GM18867 (cell line): ENCODE data around the gene EFCAB14.
"Not testable (repeated sequence)": the region's sequence is repeated elsewhere in the genome, so short reads cannot be mapped to it uniquely, and the experiment has no call there.

ENCODE experiments used
- ATAC-seq: cut with Tn5 transposase; IDR thresholded peaks from one replicate; pipeline ENCODE4 v1.9.1; 2021; ENCODE audit warnings: mild to moderate bottlenecking, moderate library complexity; ENCODE audit not compliant: unreplicated experiment

Gene EFCAB14

GRCh38 chr1:46687093-46687659 lies 31.7 kb downstream of the EFCAB14 start:
- ATAC-seq, result no peak

- no peak for ATAC-seq
These were observed 32.7 kb downstream of the EFCAB14 start for GRCh38 chr1:46686255-46686654.

- ATAC-seq, result no peak
These were observed 34.2 kb downstream of the EFCAB14 start for GRCh38 chr1:46684670-46685069.

- ATAC-seq, result no peak
These were observed 36.9 kb downstream of the EFCAB14 start for GRCh38 chr1:46682064-46682463.

GRCh38 chr1:46681333-46682034 lies 37.4 kb downstream of the EFCAB14 start:
- ATAC-seq, result no peak

DNA sequence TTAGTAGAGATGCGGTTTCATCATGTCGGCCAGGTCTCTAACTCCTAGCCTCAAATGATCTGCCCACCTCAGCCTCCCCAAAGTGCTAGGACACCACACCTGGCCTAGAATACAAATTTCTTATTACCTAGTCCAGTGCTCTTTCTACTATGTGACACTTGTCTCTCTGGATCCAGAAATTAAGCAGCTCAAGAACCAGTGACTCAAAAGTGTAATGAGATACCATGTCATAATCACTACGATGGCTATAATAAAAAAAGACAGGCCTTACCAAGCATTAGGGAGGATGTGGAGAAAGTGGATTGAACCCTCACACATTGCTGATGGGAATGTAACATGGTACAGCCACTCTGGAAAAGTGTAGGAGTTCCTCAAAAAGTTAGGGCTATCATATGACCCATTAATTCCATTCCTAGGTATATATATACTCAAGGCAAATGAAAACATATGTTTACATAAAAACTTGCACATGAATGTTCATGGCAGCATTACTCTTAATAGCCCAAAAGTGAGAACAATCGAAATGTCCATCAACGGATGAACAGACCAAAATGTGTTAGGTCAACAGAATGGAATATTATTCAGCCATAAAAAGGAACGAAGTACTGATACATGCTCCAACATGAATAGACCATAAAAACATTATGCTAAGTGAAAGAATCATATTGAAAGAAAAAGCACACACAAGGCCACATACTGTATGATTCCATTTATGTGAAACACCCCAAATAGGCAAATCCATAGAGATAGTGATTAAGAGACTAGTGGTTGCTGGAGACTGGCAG lies 38.9 kb downstream of the EFCAB14 start:
- ATAC-seq, result no peak

DNA sequence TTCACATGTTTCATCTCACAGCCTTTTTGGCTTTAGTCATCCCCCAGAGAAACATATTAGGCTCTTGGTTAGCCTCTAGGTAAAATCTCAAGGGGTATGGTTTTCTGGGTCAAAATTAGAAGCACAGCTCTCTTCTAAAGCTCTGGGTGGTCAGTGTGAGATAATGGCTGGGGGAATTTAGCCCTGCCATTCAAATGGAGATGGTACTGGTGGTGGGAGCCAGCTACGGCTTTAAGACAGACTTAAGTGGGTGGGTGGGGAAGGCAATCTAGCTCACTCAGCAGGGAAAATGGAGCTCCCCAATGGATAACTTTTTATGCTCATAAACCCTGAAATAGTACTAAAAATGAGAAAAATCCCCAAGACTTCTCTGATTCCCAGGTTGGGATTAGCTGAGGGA lies 41.6 kb downstream of the EFCAB14 start:
- no peak for ATAC-seq

DNA sequence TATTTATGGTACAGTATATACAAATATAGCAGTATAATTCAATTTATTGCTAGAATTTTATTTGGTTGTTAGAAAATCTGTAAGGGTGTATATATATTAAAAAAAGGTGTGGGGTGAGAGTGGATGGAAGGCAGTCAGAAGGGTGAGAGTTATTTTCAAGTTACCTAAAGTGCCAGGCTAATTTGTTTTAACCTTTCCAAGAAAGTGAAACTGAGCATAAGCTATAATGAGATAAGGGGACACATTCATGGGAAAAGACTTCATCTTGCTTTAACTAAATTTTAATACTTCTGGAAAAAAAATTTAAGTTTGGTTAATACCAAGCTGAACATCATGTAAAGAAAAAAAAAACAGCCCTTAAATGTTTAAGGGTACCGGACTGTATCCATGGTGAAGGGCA lies 42.4 kb downstream of the EFCAB14 start:
- ATAC-seq, result no peak

DNA sequence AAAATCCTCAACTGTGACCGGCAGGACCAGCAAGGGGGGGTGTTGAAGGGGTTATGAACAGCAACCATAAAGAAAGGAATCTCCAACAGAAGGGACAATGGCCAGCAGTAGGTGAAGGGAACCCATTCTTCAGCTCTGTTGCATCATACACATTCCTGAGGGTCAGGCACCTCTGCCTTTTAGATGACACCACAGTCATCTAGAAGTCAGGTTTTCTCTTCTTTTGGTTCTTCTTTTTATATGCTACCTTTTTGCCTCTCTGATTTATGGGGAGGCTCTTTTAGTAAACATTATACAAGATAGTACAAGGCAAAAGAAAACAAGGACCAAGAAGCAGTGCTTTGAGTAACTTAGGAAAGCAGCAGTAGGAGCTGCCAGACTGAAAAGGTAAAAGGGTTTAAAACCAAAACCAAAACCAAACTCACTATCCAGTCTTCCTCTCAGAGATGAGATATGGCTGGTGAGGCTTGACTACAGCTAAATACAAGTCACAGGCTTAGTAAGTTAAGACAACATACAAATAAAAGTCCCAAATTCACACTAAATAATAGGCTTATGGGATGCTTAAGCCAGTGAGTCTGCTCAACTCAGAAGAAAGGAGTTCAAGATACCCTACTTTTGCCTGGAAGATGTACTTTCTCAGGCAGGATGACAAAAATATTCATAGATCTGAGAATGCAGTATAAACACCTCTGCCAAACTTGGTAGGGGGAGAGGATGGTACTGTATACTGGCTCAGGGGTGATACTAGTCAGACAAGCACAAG lies 43.2 kb downstream of the EFCAB14 start:
- peak; percentile 80 for ATAC-seq

DNA sequence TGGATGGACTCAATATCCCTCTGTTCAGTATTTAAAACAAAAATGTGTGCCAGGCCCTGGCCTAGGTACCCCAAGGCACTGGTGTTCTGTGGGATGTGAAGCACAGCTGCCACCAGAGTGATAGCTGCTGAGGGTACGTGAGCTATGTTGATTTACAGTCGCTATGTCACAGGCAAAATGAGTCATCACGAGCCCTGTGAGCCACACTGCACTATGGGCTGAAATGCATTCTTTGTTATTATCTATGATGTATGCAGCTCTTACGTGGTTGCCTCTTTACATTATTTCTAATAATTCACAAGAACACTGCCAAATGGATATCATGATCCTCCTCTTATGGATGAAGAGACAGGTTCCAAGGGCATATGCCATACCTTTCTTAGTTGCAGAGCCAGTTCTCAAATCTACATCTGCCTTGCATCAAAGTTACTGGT lies 45.1 kb downstream of the EFCAB14 start:
- no peak for ATAC-seq

- no peak for ATAC-seq
These were observed 46.2 kb downstream of the EFCAB14 start for GRCh38 chr1:46672696-46673095.

- no peak for ATAC-seq
These were observed 47.4 kb downstream of the EFCAB14 start, which contains the start of gene TEX38 for GRCh38 chr1:46671554-46671953. Gene TEX38, plus strand, starts transcription at chr1:46671854. Its CDS starts 81 bp downstream, at chr1:46671935.

DNA sequence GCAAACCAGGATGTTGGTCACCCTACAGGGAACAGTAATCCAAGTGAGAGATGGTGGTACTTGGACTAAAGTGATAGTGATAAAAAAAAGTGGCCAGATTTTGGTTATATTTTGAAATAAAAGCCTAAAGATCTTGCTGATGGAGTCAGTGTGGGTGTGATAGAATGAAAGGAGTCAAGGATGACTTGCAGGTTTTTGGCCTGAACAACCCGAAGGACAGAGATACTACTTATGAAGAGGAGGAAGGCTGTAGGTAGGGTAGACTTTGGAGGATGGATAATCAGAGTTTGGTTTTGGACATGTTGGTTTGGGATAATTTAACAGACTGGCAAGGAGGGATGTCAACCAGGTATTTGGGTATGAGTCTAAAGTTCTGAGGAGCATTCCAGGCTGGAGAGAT lies 48.8 kb downstream of the EFCAB14 start:
- no peak for ATAC-seq

GRCh38 chr1:46667782-46668760 lies 50.8 kb downstream of the EFCAB14 start, which contains the start of gene ATPAF1:
Gene ATPAF1, minus strand, starts transcription at chr1:46668364. Its CDS starts 42 bp downstream, at chr1:46668322.
- peak; percentile 83 for ATAC-seq

- no peak for ATAC-seq
These were observed 52.9 kb downstream of the EFCAB14 start for GRCh38 chr1:46665983-46666382.

GRCh38 chr1:46662919-46663318 lies 56.0 kb downstream of the EFCAB14 start:
- not testable (repeated sequence) for ATAC-seq

GRCh38 chr1:46660116-46660515 lies 58.8 kb downstream of the EFCAB14 start:
- ATAC-seq, result peak; percentile 87

GRCh38 chr1:46659307-46659870 lies 59.5 kb downstream of the EFCAB14 start:
- no peak for ATAC-seq

DNA sequence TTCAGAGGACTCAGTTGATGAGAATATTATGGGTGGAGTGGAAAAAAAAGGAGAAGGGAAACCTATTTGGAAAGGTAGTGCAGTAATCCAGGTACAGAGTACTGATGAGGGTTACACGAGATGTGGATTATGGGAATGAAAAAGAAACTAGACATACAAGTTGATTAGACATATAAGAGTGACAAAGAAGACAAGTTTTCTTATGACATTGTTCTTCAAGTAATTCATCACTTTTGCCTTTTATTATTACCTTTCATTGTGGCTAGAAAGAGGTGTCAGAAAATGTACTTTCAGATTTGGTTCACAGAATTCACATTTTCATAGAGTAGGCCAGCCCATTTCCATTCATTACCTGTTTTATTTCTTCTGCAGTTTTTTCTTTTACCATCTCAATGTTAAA lies 61.1 kb downstream of the EFCAB14 start:
- no peak for ATAC-seq
